ENCODE results near the gene CCNT1. TPM values are rescaled to one million over a fixed set of nuclear protein-coding genes. Genes with fewer than 3 reads are reported as not detected.
"Not testable (repeated sequence)": the region's sequence is repeated elsewhere in the genome, so short reads cannot be mapped to it uniquely, and the experiment has no call there.

The CCNT1 gene
- total and polyA plus RNA-seq, 2 of the 4 experiments (the other 2 are of a cell fraction): 9.0 to 74.0 TPM

GRCh38 chr12:48719002-48719401 lies 2.5 kb upstream of the CCNT1 start:
- CTCF ChIA-PET; H2AK5ac ChIP-seq (ENCODE audit: low read depth, low read length); in situ Hi-C loops (cut with MboI; ENCODE audit: low sequenced_read_pairs); H3K56ac ChIP-seq (ENCODE audit: extremely low read depth, insufficient read depth, low read length); H3K14ac ChIP-seq (replicated peaks; ENCODE audit: low read depth, low read length); H3K9me1 ChIP-seq (ENCODE audit: insufficient read depth, low read length); H2BK20ac ChIP-seq (ENCODE audit: low read depth, low read length); H4K8ac ChIP-seq (ENCODE audit: low read depth in 2 of 2, low read length in 2 of 2); H3K4me2 ChIP-seq (ENCODE audit: low read depth, low read length); H2BK5ac ChIP-seq (ENCODE audit: low read depth, low read length, poor library complexity, severe bottlenecking); H4K5ac ChIP-seq (ENCODE audit: low read depth, low read length); intact Hi-C loops (cut with micrococcal nuclease); H3K4ac ChIP-seq (ENCODE audit: low read depth, low read length); H3K18ac ChIP-seq (ENCODE audit: low read depth, low read length); DNase-seq; H3K9ac ChIP-seq (ENCODE audit: low read depth, low read length); H3K4me3 ChIP-seq (ENCODE audit: insufficient read depth, low read depth, low read length); BruUV-seq (replicated peaks); H2AFZ ChIP-seq (replicated peaks; ENCODE audit: low read length, poor library complexity); H3K9me3 ChIP-seq (ENCODE audit: control insufficient read depth, insufficient read depth, low read length); H2BK120ac ChIP-seq (ENCODE audit: low read depth, low read length); H3K4me1 ChIP-seq (ENCODE audit: control insufficient read depth, insufficient read depth, low read length); H4K20me1 ChIP-seq (ENCODE audit: insufficient read depth, low read length); H2AK9ac ChIP-seq (replicated peaks; ENCODE audit: low read depth, low read length, poor library complexity); H3K27me3 ChIP-seq (ENCODE audit: control insufficient read depth, insufficient read depth, low read length); H3K36me3 ChIP-seq (ENCODE audit: control insufficient read depth, insufficient read depth, low read length); H3K23ac ChIP-seq (ENCODE audit: low read depth, low read length); H4K91ac ChIP-seq (ENCODE audit: insufficient read depth, low read depth, low read length); H2BK15ac ChIP-seq (ENCODE audit: low read depth, low read length); POLR2A ChIA-PET (ENCODE audit: unreplicated experiment); ATAC-seq (ENCODE audit: low read depth); H3K27ac ChIP-seq (ENCODE audit: insufficient read depth, low read length); dilution Hi-C loops (cut with HindIII; ENCODE audit: low sequenced_read_pairs, unreplicated experiment): not testable (repeated sequence)
- H3K79me1 ChIP-seq (ENCODE audit: low read depth in 1 of 2, low read length in 2 of 2): peaks cover 4 to 20% of the 10 kb centered on the region in 2 experiments; a peak in 3 of 4 replicates
- WGBS, 2 experiments (ENCODE audit: extremely low coverage in 2 of 2, insufficient read length in 1 of 2): no CpG with 5 or more reads among the region's 4 CpGs
